ENCODE data around the gene GRPEL1.

GRCh38 chr4:7061815-7062214, 6.0 kb downstream of the GRPEL1 start:
- no peak for TF ChIP-seq E2F6 (IDR thresholded peaks at IDR 0.05)
- TF ChIP-seq POLR2A (IDR thresholded peaks at IDR 0.05; ENCODE audit: control extremely low read depth in 1 of 2, low read depth in 2 of 2, low read length in 2 of 2), result no peak
